BJ (cell line): ENCODE data around the gene CCR8. TPM values are rescaled to one million over a fixed set of nuclear protein-coding genes. Genes with fewer than 3 reads are reported as not detected.

Experiments
- CTCF ChIA-PET: fragments of 350-600 bp; formaldehyde crosslinking; extraction: SDS; loops from one replicate; lab custom pipeline; 2021; ENCODE audit warnings: antibody characterized with exemption, inconsistent platforms; lab: Yijun Ruan, JAX
- POLR2A ChIA-PET: fragments of 300-600 bp; sonication (Branson Sonifier 250); formaldehyde crosslinking; extraction: SDS; loops from one replicate; lab custom pipeline; 2021; ENCODE audit warnings: antibody characterized with exemption; lab: Charles Lee
- DNase-seq: peaks from one replicate; pipeline ENCODE4 v3.0.0-alpha.2; 2011; ENCODE audit warnings: low read depth
- H3K27me3 ChIP-seq: 2 replicates; pipeline ENCODE4 v1.6.0; 2011; ENCODE audit warnings: low read length; ENCODE audit not compliant: control insufficient read depth, insufficient read depth
- H3K36me3 ChIP-seq: 2 replicates; pipeline ENCODE4 v1.5.1; 2011; ENCODE audit warnings: low read length; ENCODE audit not compliant: control insufficient read depth, insufficient read depth
- H3K4me3 ChIP-seq: 2 replicates; pipeline ENCODE4 v1.5.1; 2011; ENCODE audit warnings: low read depth, mild to moderate bottlenecking, control low read depth, low read length
- polyA plus RNA-seq: library from polyadenylated mRNA; depleted of rRNA; stranded (reverse); fragments of >200 nt; gene quantifications from 2 replicates; pipeline ENCODE4 v1.2.3, GENCODE V29; 2011
- TF ChIP-seq, protein P1 (sequence below): IDR thresholded peaks from 2 replicates; pipeline ENCODE4 v1.5.1; 2011; ENCODE audit warnings: low read depth, mild to moderate bottlenecking, control low read depth, inconsistent platforms, low read length, moderate library complexity; ENCODE audit not compliant: insufficient read depth

CCR8 gene
- polyA plus RNA-seq, 1 experiment, result not detected

DNA sequence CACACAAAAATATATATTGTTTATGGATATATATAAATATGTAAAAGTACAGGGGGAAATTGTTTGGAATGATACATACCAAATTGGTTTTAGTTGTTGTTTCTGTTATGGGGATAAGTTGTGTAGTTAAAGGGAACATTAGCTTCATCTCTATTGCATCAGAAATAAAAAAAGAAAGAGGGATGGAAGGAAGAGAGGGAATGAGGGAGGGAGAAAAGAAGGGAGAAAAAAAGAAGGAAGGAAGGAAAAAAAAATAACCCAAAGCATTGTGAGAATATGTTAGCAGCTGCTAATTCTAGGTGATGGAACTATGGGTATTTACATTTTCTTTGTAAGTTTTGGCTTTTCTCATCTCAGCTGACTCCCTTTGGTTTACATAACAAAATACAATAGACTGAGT is 1.3 kb downstream of the CCR8 start:
- H3K4me3 ChIP-seq, result no peak overlapping the region
- H3K36me3 ChIP-seq, result no peaks in the 10 kb centered on the region
- no peak for DNase-seq
- ChIA-PET POLR2A (no interaction called here), CTCF (interaction anchor here (0.6 kb wide), 1 partner anchor 15 kb away, joined by 5 read pairs; no protein-coding TSS in a partner anchor)
- TF ChIP-seq, protein P1, sequence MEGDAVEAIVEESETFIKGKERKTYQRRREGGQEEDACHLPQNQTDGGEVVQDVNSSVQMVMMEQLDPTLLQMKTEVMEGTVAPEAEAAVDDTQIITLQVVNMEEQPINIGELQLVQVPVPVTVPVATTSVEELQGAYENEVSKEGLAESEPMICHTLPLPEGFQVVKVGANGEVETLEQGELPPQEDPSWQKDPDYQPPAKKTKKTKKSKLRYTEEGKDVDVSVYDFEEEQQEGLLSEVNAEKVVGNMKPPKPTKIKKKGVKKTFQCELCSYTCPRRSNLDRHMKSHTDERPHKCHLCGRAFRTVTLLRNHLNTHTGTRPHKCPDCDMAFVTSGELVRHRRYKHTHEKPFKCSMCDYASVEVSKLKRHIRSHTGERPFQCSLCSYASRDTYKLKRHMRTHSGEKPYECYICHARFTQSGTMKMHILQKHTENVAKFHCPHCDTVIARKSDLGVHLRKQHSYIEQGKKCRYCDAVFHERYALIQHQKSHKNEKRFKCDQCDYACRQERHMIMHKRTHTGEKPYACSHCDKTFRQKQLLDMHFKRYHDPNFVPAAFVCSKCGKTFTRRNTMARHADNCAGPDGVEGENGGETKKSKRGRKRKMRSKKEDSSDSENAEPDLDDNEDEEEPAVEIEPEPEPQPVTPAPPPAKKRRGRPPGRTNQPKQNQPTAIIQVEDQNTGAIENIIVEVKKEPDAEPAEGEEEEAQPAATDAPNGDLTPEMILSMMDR, result no peak
- no peaks in the 10 kb centered on the region; the same call in 1 of the 2 replicates for H3K27me3 ChIP-seq

DNA sequence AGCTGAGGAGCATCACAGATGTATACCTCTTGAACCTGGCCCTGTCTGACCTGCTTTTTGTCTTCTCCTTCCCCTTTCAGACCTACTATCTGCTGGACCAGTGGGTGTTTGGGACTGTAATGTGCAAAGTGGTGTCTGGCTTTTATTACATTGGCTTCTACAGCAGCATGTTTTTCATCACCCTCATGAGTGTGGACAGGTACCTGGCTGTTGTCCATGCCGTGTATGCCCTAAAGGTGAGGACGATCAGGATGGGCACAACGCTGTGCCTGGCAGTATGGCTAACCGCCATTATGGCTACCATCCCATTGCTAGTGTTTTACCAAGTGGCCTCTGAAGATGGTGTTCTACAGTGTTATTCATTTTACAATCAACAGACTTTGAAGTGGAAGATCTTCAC is 3.0 kb downstream of the CCR8 start:
- POLR2A ChIA-PET, result no interaction called here
- H3K27me3 ChIP-seq, result no peaks in the 10 kb centered on the region; the same call in 1 of the 2 replicates
- DNase-seq, result no peak
- TF ChIP-seq, protein P1, result no peak
- H3K36me3 ChIP-seq, result no peaks in the 10 kb centered on the region
- no peak overlapping the region for H3K4me3 ChIP-seq
- CTCF ChIA-PET, result no interaction called here

DNA sequence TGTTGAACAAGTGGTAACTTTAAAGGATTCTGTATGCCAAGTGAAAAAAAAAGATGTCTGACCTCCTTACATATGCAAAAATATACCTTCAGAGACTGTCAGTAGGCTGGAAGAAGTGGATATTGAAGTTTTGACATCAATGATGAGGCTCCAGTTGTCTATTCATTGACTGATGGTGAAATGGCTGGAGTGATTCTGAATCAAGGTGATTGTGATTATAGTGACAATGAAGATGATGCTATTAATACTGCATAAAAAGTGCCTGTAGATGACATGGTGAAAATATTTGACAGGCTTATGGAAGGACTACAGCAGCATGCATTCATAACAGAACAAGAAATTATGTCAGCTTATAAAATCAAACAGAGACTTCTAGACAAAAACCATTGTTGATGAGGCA is 4.1 kb downstream of the CCR8 start:
- TF ChIP-seq, protein P1, result no peak
- CTCF ChIA-PET, result no interaction called here
- no peak for DNase-seq
- POLR2A ChIA-PET, result no interaction called here
- H3K4me3 ChIP-seq, result no peak overlapping the region
- H3K36me3 ChIP-seq, result no peaks in the 10 kb centered on the region
- no peaks in the 10 kb centered on the region for H3K27me3 ChIP-seq

DNA sequence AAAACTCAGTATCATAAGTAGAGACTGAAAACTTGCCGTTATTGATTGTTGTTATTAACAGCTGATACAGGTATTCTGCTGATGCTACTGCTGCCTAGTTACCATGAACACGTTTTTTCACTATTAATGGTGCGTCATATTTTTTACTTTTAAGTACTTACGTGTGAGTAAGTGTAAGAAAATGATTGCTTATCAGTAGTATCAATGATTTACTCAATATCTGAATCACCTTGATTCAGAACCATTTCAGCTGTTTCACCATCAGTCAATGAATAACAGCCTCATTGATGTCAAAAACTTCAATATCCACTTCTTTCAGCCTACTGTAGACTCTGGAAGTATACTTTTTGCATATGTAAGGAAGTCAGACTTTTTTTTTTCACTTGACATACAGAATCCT is 4.7 kb downstream of the CCR8 start:
- H3K36me3 ChIP-seq, result no peaks in the 10 kb centered on the region
- ChIA-PET CTCF (no interaction called here), POLR2A (no interaction called here)
- TF ChIP-seq, protein P1, result no peak
- no peak for DNase-seq
- H3K4me3 ChIP-seq, result no peak overlapping the region
- H3K27me3 ChIP-seq, result no peaks in the 10 kb centered on the region

DNA sequence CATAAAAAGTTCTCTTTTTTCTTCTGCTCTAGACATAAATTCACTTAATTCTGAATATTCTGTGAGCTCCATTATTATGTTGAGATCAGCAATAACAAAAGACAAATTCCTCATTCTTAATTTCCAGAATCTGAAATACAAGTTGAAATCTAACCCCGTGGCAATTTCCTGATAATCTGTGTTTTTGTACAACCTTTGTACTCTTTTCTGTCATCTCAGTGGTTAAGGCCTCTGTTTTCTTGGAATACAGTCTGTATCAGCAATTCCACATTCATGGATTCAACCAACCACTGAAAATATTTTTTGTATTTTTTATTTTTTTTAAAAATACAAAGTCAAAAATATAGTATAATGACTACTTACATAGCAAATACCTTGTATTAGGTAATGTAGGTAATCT is 8.7 kb downstream of the CCR8 start:
- TF ChIP-seq, protein P1, result no peak
- H3K4me3 ChIP-seq, result no peak overlapping the region
- H3K27me3 ChIP-seq, result no peaks in the 10 kb centered on the region
- no peaks in the 10 kb centered on the region for H3K36me3 ChIP-seq
- DNase-seq, result no peak
- ChIA-PET CTCF (no interaction called here), POLR2A (no interaction called here)
